Measurements from ENCODE around the gene PPM1M.
"Not testable (repeated sequence)": the region's sequence is repeated elsewhere in the genome, so short reads cannot be mapped to it uniquely, and the experiment has no call there.

The PPM1M gene

DNA sequence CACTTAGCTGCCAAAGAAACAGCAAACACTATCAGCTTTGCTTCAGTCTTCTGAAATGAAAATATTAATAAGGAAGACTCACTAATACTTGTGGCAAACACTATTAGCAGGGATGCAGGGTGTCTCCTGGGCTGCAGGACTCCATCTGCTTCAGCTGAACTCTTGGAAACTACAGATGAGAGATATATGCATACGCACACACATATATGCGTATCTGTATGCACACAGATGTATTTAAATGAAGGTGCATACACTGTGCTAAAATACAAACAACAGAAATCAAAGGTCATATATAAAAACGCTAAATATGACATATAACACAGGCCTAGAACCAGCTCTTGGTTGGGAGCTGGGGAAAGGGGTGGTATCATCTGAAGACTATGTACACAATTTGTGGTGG is 10.6 kb downstream of the PPM1M start:
- peak overlapping the region; percentile 96 for H3K27ac Mint-ChIP-seq
- no peaks in the 10 kb centered on the region for H3K27me3 Mint-ChIP-seq
- peaks cover 100% of the 10 kb centered on the region for H3K36me3 Mint-ChIP-seq (ENCODE audit: low read depth)
- no peak overlapping the region for H3K4me3 Mint-ChIP-seq
- H3K4me1 Mint-ChIP-seq (ENCODE audit: low read depth): peaks cover 72% of the 10 kb centered on the region
- H3K9me3 Mint-ChIP-seq: no peaks in the 10 kb centered on the region
- intact Hi-C loops (cut with micrococcal nuclease): no loop called here

DNA sequence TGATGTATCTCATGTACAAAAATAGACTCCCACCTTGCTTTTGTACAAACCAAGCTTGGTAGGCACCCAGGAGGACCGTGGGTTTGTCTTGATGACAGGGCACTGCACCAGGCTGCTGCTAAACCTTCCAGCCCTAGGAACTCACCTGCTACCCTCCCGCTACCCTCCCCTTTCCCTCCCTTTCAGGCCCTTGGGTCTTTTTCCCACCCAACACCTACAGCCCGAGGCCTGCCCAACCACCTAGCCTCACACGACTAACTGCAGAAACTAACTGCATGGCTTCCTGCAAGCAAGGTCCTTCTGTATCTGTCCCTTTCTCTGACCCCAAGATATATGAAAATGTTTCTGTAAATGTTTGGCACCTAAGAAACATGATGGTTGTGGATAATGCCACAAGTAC is 11.1 kb downstream of the PPM1M start:
- no peak overlapping the region for H3K27ac Mint-ChIP-seq

DNA sequence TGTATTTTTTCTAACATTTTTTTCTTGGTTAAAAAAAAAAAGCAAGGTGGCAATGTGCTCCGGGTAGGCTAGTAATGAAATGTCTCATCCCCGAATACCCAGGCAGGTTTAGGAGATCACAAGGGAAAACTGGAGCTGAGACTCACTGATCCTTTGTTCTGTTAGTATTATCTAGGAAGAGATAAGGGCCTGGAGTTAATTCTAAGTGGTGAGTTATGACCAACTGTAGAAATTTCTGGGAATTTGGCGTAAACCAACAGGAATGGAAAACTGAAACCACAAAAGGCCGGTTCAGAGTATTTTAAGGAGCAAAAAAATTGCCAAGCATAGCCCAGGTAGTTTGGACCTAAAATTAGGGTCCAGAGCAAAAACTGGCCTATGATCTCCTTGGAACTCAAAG is 12.4 kb downstream of the PPM1M start:
- no peaks in the 10 kb centered on the region for H3K27me3 Mint-ChIP-seq
- intact Hi-C loops (cut with micrococcal nuclease): no loop called here
- H3K36me3 Mint-ChIP-seq (ENCODE audit: low read depth): peaks cover 100% of the 10 kb centered on the region
- H3K4me1 Mint-ChIP-seq (ENCODE audit: low read depth): peaks cover 64% of the 10 kb centered on the region
- peak overlapping the region; percentile 55 for H3K27ac Mint-ChIP-seq
- no peak overlapping the region for H3K4me3 Mint-ChIP-seq
- H3K9me3 Mint-ChIP-seq: no peaks in the 10 kb centered on the region

More for the DNA sequence above, 11.1 kb downstream of the PPM1M start:
- H3K4me1 Mint-ChIP-seq (ENCODE audit: low read depth): peaks cover 72% of the 10 kb centered on the region
- intact Hi-C loops (cut with micrococcal nuclease): no loop called here
- H3K27me3 Mint-ChIP-seq: no peaks in the 10 kb centered on the region
- peaks cover 100% of the 10 kb centered on the region for H3K36me3 Mint-ChIP-seq (ENCODE audit: low read depth)
- H3K9me3 Mint-ChIP-seq: no peaks in the 10 kb centered on the region
- no peak overlapping the region for H3K4me3 Mint-ChIP-seq

DNA sequence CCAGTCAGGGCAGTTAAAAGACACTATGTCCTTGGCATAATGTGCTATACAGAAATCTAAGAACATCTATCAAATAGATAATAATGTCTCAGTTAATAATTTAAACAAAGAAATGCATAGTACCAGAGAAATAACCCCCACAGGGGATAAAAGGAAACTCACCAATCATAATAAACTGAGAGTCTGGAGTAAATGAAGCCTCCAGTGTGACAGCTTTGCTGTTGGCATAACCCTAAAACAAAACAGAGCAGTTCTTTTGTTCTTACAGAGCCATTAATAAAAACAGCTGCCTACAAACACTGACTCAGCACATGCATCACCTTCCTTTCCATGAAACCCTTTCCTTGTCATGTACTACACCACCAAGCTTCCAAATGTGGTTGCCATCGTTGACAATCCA is 13.5 kb downstream of the PPM1M start:
- no peaks in the 10 kb centered on the region for H3K9me3 Mint-ChIP-seq
- H3K27me3 Mint-ChIP-seq: no peaks in the 10 kb centered on the region
- intact Hi-C loops (cut with micrococcal nuclease): no loop called here
- H3K36me3 Mint-ChIP-seq (ENCODE audit: low read depth): peaks cover 100% of the 10 kb centered on the region
- H3K4me1 Mint-ChIP-seq (ENCODE audit: low read depth): peaks cover 64% of the 10 kb centered on the region
- no peak overlapping the region for H3K27ac Mint-ChIP-seq
- H3K4me3 Mint-ChIP-seq: no peak overlapping the region

DNA sequence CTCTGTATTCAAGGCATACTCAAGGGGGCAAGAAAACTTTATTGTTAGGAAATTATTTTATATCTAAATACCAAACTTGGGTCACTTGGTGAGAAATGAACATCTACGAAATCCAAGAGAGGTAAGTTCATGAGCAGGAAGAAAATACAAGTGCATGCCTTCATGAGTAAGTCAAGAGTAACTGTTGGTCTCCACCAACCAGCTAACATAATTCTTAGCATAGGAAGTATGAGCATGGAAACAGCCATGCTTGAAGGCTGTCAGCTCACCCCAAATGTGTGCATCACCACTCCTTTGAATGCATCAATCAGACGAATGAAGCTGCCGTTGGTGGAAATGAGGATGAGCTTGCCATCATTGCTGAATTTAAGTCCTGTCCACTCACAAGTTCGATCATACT is 13.9 kb downstream of the PPM1M start:
- intact Hi-C loops (cut with micrococcal nuclease): no loop called here
- H3K4me3 Mint-ChIP-seq: no peak overlapping the region
- peaks cover 100% of the 10 kb centered on the region for H3K36me3 Mint-ChIP-seq (ENCODE audit: low read depth)
- H3K27ac Mint-ChIP-seq: no peak overlapping the region
- no peaks in the 10 kb centered on the region for H3K27me3 Mint-ChIP-seq
- no peaks in the 10 kb centered on the region for H3K9me3 Mint-ChIP-seq
- H3K4me1 Mint-ChIP-seq (ENCODE audit: low read depth): peaks cover 64% of the 10 kb centered on the region

DNA sequence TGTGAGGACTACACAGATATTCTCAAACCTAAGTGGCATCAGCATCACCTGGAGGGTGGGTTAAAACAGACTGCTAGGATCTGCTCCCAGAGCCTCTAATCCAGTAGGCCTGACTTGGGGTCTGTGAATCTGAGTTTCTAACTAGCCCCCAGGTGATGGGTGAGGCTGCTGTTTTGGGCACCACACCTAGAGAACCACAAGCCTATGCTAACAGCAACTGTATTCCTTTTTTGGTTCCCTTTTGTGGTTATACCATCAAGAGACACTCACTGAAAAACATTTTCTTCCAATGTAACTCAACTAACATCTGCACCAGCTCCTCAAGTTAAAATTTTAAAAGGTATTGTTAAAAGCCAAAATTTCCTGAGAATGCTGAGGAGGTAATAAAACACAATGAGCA is 16.9 kb downstream of the PPM1M start:
- intact Hi-C loops (cut with micrococcal nuclease): no loop called here
- Mint-ChIP-seq H3K27ac (no peak overlapping the region), H3K4me3 (no peak overlapping the region)

DNA sequence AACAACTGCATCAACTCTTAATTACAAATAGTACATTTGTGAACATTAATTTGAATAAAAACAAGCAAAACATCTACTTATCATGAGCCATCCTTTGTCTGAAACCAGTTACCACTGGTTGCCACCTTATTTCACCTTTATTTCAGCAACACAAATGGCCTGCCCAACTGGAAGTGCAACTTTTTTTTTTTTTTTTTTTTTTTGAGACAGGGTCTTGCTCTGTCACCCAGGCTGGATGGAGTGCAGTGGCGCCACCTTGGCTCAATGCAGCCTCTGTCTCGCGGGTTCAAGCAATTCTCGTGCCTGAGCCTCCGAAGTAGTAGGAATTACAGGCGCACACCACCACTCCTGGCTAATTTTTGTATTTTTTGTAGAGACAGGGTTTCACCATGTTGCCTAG is 19.8 kb downstream of the PPM1M start:
- peaks cover 50% of the 10 kb centered on the region for H3K4me1 Mint-ChIP-seq (ENCODE audit: low read depth)
- no peaks in the 10 kb centered on the region for H3K27me3 Mint-ChIP-seq
- no peak overlapping the region for H3K27ac Mint-ChIP-seq
- H3K9me3 Mint-ChIP-seq: no peaks in the 10 kb centered on the region
- intact Hi-C loops (cut with micrococcal nuclease): no loop called here
- H3K36me3 Mint-ChIP-seq (ENCODE audit: low read depth): peaks cover 93% of the 10 kb centered on the region
- no peak overlapping the region for H3K4me3 Mint-ChIP-seq

More for the DNA sequence above, 16.9 kb downstream of the PPM1M start:
- H3K27me3 Mint-ChIP-seq: no peaks in the 10 kb centered on the region
- H3K4me1 Mint-ChIP-seq (ENCODE audit: low read depth): peaks cover 45% of the 10 kb centered on the region
- peaks cover 100% of the 10 kb centered on the region for H3K36me3 Mint-ChIP-seq (ENCODE audit: low read depth)
- no peaks in the 10 kb centered on the region for H3K9me3 Mint-ChIP-seq

DNA sequence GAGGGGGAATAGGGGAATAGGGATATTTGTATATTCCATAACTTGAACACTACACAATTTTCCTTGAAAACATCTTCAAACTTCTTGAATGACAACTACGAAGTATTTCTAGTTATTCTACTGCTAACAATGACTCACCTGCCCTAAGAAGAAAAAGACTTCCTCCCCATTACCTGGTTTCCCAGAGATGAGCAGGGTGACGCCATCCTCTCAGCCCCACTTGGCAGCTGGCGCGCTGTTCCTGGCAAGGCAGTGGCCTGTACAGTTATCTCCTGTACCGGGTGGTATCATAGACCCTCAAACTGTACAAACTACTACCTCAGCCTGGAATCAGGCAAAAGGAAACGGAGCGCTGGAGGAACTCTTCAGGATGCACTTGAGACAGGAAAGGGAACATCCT is 22.5 kb downstream of the PPM1M start:
- Mint-ChIP-seq H3K9me3 (no peaks in the 10 kb centered on the region), H3K4me3 (no peak overlapping the region), H3K27me3 (no peaks in the 10 kb centered on the region), H3K4me1 (ENCODE audit: low read depth) (peaks cover 70% of the 10 kb centered on the region), H3K36me3 (ENCODE audit: low read depth) (peaks cover 81% of the 10 kb centered on the region), H3K27ac (peak overlapping the region; percentile 86)
- intact Hi-C loops (cut with micrococcal nuclease): no loop called here

DNA sequence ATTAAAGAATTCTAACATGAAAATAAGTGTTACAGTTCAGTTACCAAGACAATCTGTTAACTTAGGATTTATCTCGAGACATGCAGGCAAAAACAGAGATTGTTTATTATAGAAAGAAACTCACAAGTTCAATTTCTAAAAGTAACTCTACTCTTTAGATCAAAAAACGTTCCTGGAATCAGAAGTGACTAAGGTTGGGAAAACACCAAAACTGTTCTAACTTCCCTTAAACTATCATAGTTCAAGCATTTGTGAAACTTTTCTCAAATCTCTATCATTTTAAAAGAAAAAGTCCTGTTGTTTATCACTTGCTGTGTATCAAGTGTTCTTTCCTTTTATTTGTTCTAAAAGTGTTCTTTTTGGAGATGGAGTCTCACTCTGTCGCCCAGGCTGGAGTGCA is 24.2 kb downstream of the PPM1M start:
- intact Hi-C loops (cut with micrococcal nuclease): no loop called here
- Mint-ChIP-seq H3K4me1 (ENCODE audit: low read depth) (peaks cover 70% of the 10 kb centered on the region), H3K9me3 (no peaks in the 10 kb centered on the region), H3K36me3 (ENCODE audit: low read depth) (peaks cover 81% of the 10 kb centered on the region), H3K27ac (peak overlapping the region; percentile 86), H3K27me3 (no peaks in the 10 kb centered on the region), H3K4me3 (peak overlapping the region; percentile 32)

DNA sequence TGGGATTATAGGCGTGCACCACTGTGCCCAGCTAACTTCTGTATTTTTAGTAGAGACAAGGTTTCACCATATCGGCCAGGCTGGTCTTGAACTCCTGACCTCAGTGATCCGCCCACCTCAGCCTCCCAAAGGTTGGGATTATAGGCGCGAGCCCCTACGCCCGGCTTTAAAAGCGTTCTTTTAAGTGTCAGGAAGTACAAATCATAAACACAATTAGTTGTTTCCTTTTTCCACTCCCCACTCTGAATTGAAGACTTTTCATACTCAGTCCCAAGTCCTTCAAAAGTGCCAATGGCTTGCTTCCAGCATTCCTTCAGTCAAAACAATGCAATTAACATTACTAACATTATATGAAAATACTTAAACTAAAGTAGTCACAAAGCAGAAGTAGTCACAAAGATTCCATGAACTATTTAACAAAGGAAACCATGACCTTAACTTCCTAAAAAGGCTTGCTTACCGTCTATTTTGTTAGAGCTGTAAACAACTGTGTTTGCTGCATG is 24.7 kb downstream of the PPM1M start:
- no peaks in the 10 kb centered on the region for H3K9me3 Mint-ChIP-seq
- peaks cover 71% of the 10 kb centered on the region for H3K4me1 Mint-ChIP-seq (ENCODE audit: low read depth)
- peak overlapping the region; percentile 86 for H3K27ac Mint-ChIP-seq
- intact Hi-C loops (cut with micrococcal nuclease): no loop called here
- H3K36me3 Mint-ChIP-seq (ENCODE audit: low read depth): peaks cover 81% of the 10 kb centered on the region
- H3K4me3 Mint-ChIP-seq: peak overlapping the region; percentile 32
- H3K27me3 Mint-ChIP-seq: no peaks in the 10 kb centered on the region

DNA sequence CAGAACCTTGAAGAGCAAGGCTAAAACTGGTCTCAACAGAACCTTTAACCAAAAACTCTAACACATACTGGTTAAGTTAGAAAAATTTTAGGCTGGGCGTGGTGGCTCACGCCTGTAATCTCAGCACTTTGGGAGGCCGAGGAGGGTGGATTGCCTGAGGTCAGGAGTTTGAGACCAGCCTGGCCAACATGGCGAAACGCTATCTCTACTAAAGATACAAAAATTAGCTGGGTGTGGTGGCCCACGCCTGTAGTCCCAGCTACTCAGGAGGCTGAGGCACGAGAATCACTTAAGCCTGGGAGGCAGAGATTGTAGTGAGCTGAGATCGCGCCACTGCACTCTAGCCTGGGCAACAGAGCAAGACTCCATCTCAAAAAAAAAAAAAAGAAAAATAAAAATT is 26.6 kb downstream of the PPM1M start:
- H3K27me3 Mint-ChIP-seq; H3K9me3 Mint-ChIP-seq; intact Hi-C loops (cut with micrococcal nuclease): not testable (repeated sequence)
- Mint-ChIP-seq H3K27ac (peak overlapping the region; percentile 86), H3K4me3 (peak overlapping the region; percentile 20), H3K36me3 (ENCODE audit: low read depth) (peaks cover 81% of the 10 kb centered on the region), H3K4me1 (ENCODE audit: low read depth) (peaks cover 89% of the 10 kb centered on the region)

DNA sequence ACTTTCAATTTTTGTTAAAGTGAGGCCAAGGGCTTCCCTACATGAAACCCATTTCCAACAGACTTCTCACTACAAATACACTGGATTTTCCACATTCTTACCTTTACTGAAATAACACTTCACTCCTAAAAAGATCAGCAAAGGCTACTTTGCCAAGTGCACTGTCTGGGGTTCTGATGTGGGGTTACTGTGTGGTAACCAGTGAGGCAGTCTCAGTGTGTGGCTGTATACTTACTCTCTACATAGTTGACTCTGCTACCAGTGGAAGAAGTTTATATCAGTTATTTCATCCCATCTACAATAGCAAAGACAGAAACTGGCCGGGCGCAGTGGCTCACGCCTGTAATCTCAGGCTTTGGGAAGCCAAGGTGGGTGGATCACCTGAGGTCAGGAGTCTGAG is 27.3 kb downstream of the PPM1M start:
- intact Hi-C loops (cut with micrococcal nuclease): no loop called here
- H3K4me3 Mint-ChIP-seq: no peak overlapping the region
- no peaks in the 10 kb centered on the region for H3K27me3 Mint-ChIP-seq
- H3K4me1 Mint-ChIP-seq (ENCODE audit: low read depth): peaks cover 86% of the 10 kb centered on the region
- peaks cover 81% of the 10 kb centered on the region for H3K36me3 Mint-ChIP-seq (ENCODE audit: low read depth)
- no peaks in the 10 kb centered on the region for H3K9me3 Mint-ChIP-seq
- peak overlapping the region; percentile 86 for H3K27ac Mint-ChIP-seq

DNA sequence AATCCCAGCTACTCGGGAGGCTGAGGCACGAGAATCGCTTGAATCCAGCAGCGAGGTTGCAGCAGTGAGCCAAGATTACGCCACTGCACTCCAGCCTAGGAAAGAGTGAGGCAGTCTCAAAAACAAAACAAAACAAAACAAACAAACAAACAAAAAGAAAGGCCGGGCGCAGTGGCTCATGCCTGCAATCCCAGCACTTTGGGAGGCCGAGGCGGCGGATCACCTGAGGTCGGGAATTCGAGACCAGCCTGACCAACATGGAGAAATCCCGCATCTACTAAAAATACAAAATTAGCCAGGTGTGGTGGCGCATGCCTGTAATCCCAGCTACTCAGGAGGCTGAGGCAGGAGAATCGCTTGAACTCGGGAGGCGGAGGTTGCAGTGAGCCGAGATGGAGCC is 29.2 kb downstream of the PPM1M start:
- peaks cover 90% of the 10 kb centered on the region for H3K4me1 Mint-ChIP-seq (ENCODE audit: low read depth)
- intact Hi-C loops (cut with micrococcal nuclease): loop anchor here (5.0 kb wide), 1 partner anchor 37 kb away; the partner anchor contains the start of gene TWF2
- H3K27ac Mint-ChIP-seq: peak overlapping the region; percentile 69
- H3K4me3 Mint-ChIP-seq: peak overlapping the region; percentile 31
- peaks cover 74% of the 10 kb centered on the region for H3K36me3 Mint-ChIP-seq (ENCODE audit: low read depth)
- H3K27me3 Mint-ChIP-seq, H3K9me3 Mint-ChIP-seq: not testable (repeated sequence)

DNA sequence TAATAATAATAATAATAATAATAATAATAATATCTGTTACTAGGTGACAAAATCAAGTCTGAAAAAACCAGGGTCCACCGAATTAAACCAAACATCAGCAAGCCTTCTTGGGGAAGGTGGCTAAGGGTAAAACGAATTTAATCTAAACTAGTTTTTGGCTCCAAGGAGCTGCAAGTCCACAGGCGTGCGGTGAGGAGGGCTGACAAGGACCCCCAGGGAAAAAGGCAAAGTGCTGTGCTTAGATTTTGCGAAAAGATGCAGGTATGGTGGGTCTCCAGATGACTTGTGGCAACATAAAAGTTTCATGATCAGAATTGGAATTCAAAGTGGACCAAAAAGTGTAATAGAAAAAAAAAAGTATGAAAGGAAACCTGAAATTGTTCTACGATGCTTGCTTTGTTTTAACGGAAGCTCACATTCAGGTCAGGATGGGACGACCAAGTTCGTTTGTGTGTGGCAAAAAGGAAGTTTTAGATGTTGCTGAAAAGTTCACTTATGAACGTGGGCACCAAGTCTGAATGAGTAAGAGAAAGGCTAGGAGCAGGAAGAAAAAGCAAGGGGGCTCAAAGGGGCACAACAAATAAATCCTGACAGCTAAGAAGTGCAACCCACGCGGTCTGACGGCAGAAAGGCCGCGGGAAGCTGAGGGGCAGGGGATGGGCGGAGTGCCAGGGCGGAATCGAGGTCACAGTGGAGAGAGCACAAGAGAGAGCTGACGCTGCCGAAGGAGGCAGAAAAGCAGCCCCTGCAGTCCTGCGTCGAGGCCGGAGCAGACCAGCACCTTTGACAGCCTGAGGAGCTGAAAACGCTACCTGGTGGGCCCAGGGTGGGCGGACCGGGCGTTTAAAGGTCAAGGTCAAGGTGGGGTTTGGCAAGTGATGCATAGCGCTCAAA is 31.8 kb downstream of the PPM1M start:
- intact Hi-C loops (cut with micrococcal nuclease): loop anchor here (5.0 kb wide), 1 partner anchor 40 kb away; the partner anchor contains the start of gene TWF2
- H3K36me3 Mint-ChIP-seq (ENCODE audit: low read depth): peaks cover 78% of the 10 kb centered on the region
- no peaks in the 10 kb centered on the region for H3K9me3 Mint-ChIP-seq
- H3K27me3 Mint-ChIP-seq: no peaks in the 10 kb centered on the region
- peaks cover 75% of the 10 kb centered on the region for H3K4me1 Mint-ChIP-seq (ENCODE audit: low read depth)
- peak overlapping the region; percentile 91 for H3K27ac Mint-ChIP-seq
- peak overlapping the region; percentile 91 for H3K4me3 Mint-ChIP-seq

Data from dendritic cell treated with granulocyte-macrophage colony-stimulating factor and Interleukin-4, amounts not matched to agents 40 ng/mL and 50 ng/mL, for 4 days (primary cell).